Measurements from ENCODE around the gene OR51T1.
"Not testable (repeated sequence)": the region's sequence is repeated elsewhere in the genome, so short reads cannot be mapped to it uniquely, and the experiment has no call there.

Gene OR51T1
- 0 to 0.05 (median 0) reads per million in 18 experiments for total RNA-seq

- DNase-seq = no peak
These were observed at the start of gene OR51T1 for GRCh38 chr11:4881860-4882500. Gene OR51T1, plus strand, starts transcription at chr11:4881900. Its CDS starts 0 bp downstream, at chr11:4881900.

- DNase-seq = no peak
These were observed 41.7 kb upstream of the OR51T1 start for GRCh38 chr11:4839851-4840549.

DNA sequence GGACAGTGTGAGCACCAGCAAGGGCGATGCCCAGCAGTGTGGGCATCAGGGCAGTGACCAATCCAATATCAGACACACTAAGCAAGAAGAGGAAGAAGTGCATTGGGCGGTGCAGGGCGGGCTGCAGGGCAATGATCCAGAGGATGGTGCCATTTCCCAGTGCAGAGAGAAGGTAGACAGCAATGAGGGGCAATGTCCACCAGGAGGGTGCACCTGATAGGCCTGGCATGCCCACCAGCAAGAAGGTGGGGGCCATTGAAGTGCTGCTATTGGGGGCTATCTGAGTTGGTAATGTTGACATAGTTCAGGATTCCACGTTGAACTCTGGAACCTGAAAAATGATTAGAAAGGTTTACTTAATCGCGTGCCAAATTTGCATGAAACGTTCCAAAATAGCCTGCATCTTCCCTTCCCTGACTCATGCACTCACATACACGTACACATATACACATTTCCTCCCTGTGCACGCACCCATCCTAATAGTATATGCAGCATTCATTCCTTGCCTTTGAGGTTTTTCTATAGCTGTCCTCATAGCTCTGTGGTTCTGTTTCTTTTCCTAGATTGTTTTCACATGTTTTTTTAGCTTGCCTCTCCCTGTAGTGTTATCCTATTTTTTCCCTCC, 32.7 kb upstream of the OR51T1 start, which contains the start of gene OR51S1:
Gene OR51S1 (minus strand): TSS at position 301 of the 625 bp plus-strand sequence. CDS start 0 bp downstream, at position 301.
- DNase-seq = no peak

DNA sequence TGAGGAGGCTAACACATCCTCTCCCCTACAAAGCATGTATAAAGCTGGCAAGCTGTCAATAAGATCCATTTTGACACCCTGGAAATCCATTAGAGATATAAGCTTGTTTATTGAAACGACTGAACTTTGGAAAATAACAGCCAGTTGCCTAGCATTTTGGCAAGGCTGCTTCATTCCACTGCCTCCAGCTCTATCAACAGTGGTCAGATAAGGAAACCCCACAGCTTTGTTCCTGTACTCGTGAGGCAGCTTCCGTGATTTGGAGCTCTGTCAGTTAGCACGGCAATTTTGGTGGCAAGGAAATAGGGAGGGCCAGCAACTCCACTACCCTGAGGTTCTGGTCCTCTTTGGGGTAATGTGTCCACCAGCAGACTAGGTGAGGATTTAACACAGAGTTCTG, 30.7 kb upstream of the OR51T1 start:
- DNase-seq = no peak

- not testable (repeated sequence) for DNase-seq
These were observed 27.4 kb upstream of the OR51T1 start for GRCh38 chr11:4854286-4854685.

DNA sequence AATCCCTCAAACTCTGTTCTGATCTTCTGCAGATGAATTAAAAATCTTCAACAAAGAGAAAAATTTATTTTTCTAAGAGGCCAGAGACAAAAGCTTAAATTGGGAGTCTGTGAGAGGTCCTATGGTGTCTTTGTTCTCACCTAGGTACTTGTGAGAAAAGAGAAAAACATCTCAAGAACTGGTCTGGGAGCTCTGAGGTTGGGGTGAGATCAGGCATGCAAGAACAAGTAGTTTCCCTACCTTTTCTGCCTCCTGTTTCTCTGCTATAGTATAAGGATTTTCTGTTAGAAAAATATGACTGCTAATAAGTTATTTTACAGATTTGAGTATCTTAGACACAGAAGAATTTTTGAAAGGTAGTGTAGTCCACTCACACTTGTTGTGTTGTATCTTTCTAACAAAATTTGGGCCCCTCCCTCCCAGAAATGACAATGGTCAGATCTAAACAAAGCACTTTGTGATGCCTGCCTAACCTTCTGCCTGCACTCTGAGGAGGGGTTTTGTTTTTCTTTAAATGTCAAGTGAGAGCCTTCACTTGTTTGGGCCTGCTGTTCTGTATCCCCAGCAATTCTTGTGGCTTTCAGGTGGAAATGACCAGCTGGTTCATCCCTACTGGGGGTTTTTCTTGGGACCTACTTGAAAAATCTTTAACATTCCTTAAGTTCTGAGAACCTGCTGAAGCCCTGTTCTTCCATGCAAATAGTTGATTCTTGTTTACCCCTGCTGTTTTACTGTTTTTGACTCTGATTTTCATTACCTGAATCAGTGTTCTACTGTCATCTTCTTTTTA, 19.1 kb upstream of the OR51T1 start:
- DNase-seq = no peak

- no peak for DNase-seq
These were observed 17.8 kb upstream of the OR51T1 start for GRCh38 chr11:4863876-4864275.

DNA sequence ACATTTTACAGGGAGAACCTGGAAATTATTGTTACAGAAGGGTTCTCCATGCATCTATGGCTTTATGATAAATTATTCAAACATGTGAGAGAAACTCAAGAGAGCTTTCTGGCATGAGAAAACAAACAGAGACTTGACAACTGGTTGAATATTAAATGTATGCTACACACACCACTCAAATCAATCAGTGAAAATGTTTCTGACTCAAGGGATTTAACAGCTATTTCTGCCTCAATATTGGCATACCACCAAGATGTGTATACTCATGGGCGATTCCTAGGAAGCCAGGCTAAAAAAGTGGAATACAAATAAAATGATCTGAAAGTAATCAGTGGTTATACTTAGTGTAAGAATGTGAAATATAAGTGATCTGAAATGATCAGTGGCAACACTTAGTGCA, 15.8 kb upstream of the OR51T1 start:
- no peak for DNase-seq

- DNase-seq = no peak
These were observed 512 bp upstream of the OR51T1 start for GRCh38 chr11:4881188-4881587.

DNA sequence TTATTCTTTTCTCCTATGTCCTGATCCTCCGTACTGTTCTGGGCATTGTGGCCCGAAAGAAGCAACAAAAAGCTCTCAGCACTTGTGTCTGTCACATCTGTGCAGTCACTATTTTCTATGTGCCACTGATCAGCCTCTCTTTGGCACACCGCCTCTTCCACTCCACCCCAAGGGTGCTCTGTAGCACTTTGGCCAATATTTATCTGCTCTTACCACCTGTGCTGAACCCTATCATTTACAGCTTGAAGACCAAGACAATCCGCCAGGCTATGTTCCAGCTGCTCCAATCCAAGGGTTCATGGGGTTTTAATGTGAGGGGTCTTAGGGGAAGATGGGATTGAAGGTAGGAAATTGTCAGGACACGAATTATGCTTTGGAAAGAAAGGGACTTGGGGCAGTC, 843 bp downstream of the OR51T1 start:
- no peak for DNase-seq

GRCh38 chr11:4884361-4884760, 2.7 kb downstream of the OR51T1 start:
- DNase-seq = no peak

DNA sequence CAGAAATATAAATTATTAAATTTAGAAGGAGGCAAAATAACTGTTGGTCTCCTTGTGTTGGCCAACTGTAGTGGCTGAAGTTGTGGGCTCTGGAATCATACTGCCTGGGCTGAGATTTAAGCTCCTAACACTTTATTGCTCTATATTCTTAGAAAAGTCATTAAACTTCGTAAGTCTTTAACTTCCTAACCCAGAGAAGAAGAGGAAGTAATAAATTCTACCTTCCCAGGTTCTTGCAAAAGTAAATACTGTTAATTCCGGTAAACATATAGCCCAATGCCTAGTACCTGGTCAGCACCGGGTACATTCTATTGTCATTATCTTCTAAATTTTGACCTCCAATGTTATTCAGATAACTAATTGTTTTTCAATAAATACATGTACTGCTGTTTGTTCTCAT, 4.5 kb downstream of the OR51T1 start:
- no peak for DNase-seq

- no peak for DNase-seq
These were observed 5.9 kb downstream of the OR51T1 start for GRCh38 chr11:4887591-4887990.

DNA sequence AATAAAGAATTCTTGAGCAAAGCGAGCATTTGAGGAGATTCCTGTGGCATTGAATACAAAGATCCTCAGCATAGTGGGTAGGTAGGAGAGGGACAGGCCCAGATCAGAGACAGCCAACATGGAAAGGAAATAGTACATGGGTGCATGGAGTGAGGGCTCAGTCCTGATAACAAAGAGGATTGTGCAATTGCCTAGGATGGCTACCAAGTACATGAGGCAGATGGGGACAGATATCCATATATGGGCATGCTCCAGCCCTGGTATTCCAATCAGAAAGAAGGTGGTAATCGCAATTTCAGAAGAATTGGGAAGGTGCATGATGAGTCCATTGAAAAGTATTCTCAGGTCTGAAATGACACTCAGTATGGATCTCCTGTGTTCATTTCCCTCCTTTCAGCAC, 8.6 kb downstream of the OR51T1 start:
- no peak for DNase-seq

DNA sequence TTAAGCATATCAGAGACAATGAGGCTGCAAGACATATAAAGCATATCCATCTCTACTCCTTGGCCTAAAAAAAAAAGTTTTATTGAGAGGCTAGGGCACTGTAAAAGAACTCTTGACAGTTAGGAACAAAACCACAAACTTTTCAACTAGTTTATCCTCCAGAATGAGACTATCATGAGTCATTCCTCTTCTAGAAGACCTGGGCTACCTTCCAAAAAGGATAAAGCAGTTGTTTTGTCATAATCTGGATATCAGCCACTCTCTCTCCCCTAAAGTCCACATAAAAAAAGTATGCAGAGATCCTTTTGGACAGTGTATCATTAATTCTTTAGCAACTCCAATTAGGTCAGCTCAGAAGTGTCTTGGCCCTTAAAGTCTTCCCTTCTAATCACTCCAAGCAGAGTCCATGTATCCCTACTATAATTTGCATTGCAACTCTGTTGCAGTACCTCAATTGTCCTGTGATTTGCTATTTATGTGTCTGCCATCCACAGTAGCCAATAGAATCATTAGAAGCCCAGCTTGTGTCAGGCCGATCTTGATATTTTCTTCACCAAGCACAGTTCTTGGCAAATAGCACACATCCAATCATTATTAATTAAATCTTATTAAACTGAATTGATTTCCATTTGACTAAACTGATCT, 10.4 kb downstream of the OR51T1 start:
- DNase-seq = no peak

DNA sequence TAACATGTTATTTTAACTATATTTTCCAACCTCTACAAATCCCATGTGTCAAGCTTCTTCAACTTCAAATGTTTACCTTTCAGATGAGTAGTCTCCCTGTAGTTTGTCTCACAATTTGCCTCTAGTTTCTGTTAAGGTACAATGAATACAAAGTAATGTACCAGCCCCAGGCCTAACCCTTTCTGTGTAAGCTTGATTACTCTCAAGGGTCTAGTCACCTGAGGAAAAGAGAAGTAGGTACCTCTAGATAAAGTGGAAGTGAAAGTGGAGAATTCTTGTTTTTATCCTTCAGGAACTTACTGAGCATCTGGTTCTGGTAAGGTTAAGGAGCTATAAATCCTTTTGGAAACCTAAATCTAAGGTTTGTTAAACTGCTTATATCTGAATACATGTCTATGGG, 21.8 kb downstream of the OR51T1 start, which contains the start of gene OR51A7:
Gene OR51A7 (plus strand): TSS at position 300 of the 400 bp plus-strand sequence. CDS start 3,587 bp downstream, outside the sequence.
- DNase-seq = no peak

GRCh38 chr11:4916581-4916980, 34.9 kb downstream of the OR51T1 start:
- DNase-seq = no peak

- DNase-seq = no peak
These were observed 37.5 kb downstream of the OR51T1 start, which contains the start of gene OR51G2 for GRCh38 chr11:4919250-4919649. Gene OR51G2, minus strand, starts transcription at chr11:4919350. Its CDS starts 3,687 bp downstream, at chr11:4915663.

DNA sequence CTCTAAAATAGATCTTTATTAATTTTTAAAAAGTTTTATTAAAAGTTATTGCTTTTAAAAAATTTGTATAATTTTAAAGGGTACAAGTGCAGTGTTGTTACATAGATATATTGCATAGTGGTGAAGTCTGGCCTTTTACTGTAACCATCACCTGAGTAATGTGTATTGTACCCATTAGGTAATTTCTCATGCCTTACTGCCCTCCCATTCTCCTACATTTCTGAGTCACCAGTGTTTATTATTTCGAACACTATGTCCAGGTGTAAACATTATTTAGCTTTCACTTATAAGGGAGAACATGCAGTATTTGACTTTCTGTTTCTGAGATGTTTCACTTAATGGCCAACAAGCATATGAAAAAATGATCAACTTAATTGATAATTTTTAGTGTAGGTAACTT, 40.1 kb downstream of the OR51T1 start:
- no peak for DNase-seq

GRCh38 chr11:4922304-4922703, 40.6 kb downstream of the OR51T1 start:
- DNase-seq = no peak

GRCh38 chr11:4924239-4924638, 42.5 kb downstream of the OR51T1 start, which contains the start of gene OR51G1:
Gene OR51G1, minus strand, starts transcription at chr11:4924339. Its CDS starts 0 bp downstream, at chr11:4924339.
- DNase-seq = no peak

GRCh38 chr11:4926608-4927007, 44.9 kb downstream of the OR51T1 start:
- DNase-seq = no peak
